H1 (cell line): Measurements from ENCODE around the gene IQCH. TPM values are rescaled to one million over a fixed set of nuclear protein-coding genes. Genes with fewer than 3 reads are reported as not detected.
A peak's percentile ranks its signal among the peaks of the same experiment; 100 is the strongest.

Experiments used
- CTCF ChIA-PET: fragments of 300-600 bp; sonication (Branson Sonifier 250); formaldehyde crosslinking; loops from one replicate; lab custom pipeline; 2021; ENCODE audit not compliant: partially characterized antibody; lab: Charles Lee
- POLR2A ChIA-PET: fragments of 300-600 bp; sonication (Branson Sonifier 250); formaldehyde crosslinking; loops from one replicate; lab custom pipeline; 2021; ENCODE audit warnings: inconsistent platforms; ENCODE audit not compliant: partially characterized antibody; lab: Charles Lee
- DNase-seq, 2 experiments: peaks; one replicate each; pipeline versions ENCODE4 v3.0.0 to v3.0.0-alpha.2; 2010 to 2022; ENCODE audit warnings: low spot score in 2 of 2, low read depth in 1 of 2, mixed read lengths in 1 of 2
- FAIRE-seq: peaks from 2 replicates; lab custom pipeline; 2011; peaks lifted over from hg19 to GRCh38; lab: Jason Lieb, UNC
- H2AFZ ChIP-seq: 2 replicates; pipeline ENCODE4 v1.8.1; 2012; ENCODE audit warnings: low read length, inconsistent platforms
- H2AK5ac ChIP-seq: 2 replicates; pipeline ENCODE4 v1.6.1; 2013; ENCODE audit warnings: low read depth, low read length
- H2BK120ac ChIP-seq: replicated peaks from 2 replicates; pipeline ENCODE3; 2013; ENCODE audit warnings: low read depth, low read length, inconsistent platforms
- H2BK12ac ChIP-seq: 2 replicates; pipeline ENCODE4 v1.6.1; 2013; ENCODE audit warnings: low read depth, low read length
- H2BK15ac ChIP-seq: 2 replicates; pipeline ENCODE4 v1.6.1; 2013; ENCODE audit warnings: low read length
- H2BK20ac ChIP-seq: 2 replicates; pipeline ENCODE4 v1.6.1; 2013; ENCODE audit warnings: low read length
- H2BK5ac ChIP-seq: 2 replicates; pipeline ENCODE4 v1.6.1; 2013; ENCODE audit warnings: low read depth, low read length
- H3K14ac ChIP-seq: 2 replicates; pipeline ENCODE4 v1.6.1; 2013; ENCODE audit warnings: inconsistent platforms; ENCODE audit not compliant: insufficient read length
- H3K18ac ChIP-seq: 2 replicates; pipeline ENCODE4 v1.6.1; 2013; ENCODE audit warnings: low read length; ENCODE audit errors: extremely low read depth
- H3K23ac ChIP-seq: 2 replicates; pipeline ENCODE4 v1.6.1; 2013; ENCODE audit warnings: inconsistent platforms; ENCODE audit not compliant: insufficient read length
- H3K23me2 ChIP-seq: 2 replicates; pipeline ENCODE4 v1.6.1; 2013; ENCODE audit warnings: low read depth, low read length
- H3K27ac ChIP-seq: 2 replicates; pipeline ENCODE4 v1.6.1; 2011; ENCODE audit warnings: low read depth, low read length, inconsistent platforms
- H3K27me3 ChIP-seq, 4 experiments: replicated peaks in 1 of 4; 1 replicate in 1 of 4; 2 replicates in 3 of 4; pipeline versions ENCODE4 v1.6.1 to v1.8.1; 2011 to 2013; ENCODE audit warnings: low read length in 3 of 4, mild to moderate bottlenecking in 3 of 4, inconsistent platforms in 2 of 4, mixed read lengths in 2 of 4, moderate library complexity in 1 of 4; ENCODE audit not compliant: control insufficient read depth in 3 of 4, insufficient read depth in 3 of 4; ENCODE audit errors: extremely low read depth in 1 of 4
- H3K36me3 ChIP-seq, 4 experiments: 2 replicates each; pipeline versions ENCODE4 v1.6.1 to v1.8.1; 2011 to 2013; ENCODE audit warnings: mild to moderate bottlenecking in 4 of 4, low read length in 3 of 4, moderate library complexity in 2 of 4, control low read depth in 1 of 4, inconsistent platforms in 1 of 4; ENCODE audit not compliant: insufficient read depth in 4 of 4, control insufficient read depth in 2 of 4
- H3K4ac ChIP-seq: replicated peaks from 2 replicates; pipeline ENCODE3; 2013; ENCODE audit warnings: low read length, low read depth, mixed read lengths, inconsistent platforms; ENCODE audit not compliant: insufficient read length
- H3K4me1 ChIP-seq, 4 experiments: replicated peaks in 1 of 4; 1 replicate in 1 of 4; 2 replicates in 3 of 4; pipeline versions ENCODE4 v1.6.1 to v1.8.1; 2011 to 2013; ENCODE audit warnings: low read length in 3 of 4, inconsistent platforms in 2 of 4, mixed read lengths in 1 of 4; ENCODE audit not compliant: insufficient read depth in 4 of 4, control insufficient read depth in 3 of 4
- H3K4me2 ChIP-seq, 2 experiments: 2 replicates each; pipeline versions ENCODE4 v1.6.1 to v1.8.1; 2011 to 2013; ENCODE audit warnings: low read depth in 2 of 2, low read length in 2 of 2, control low read depth in 1 of 2, inconsistent platforms in 1 of 2, mild to moderate bottlenecking in 1 of 2; ENCODE audit not compliant: insufficient read depth in 1 of 2
- H3K4me3 ChIP-seq, 4 experiments: fragments of 200-600, 300-600 bp in 1 of 4; sonication (generic), shearing (Covaris generic), sonication (Bioruptor Twin) in 1 of 4; 2 replicates each; pipeline versions ENCODE4 v1.5.1 to v1.8.1; 2011 to 2016; ENCODE audit warnings: low read length in 4 of 4, low read depth in 3 of 4, control low read depth in 2 of 4, inconsistent platforms in 2 of 4, mild to moderate bottlenecking in 2 of 4, mixed read lengths in 1 of 4, moderate library complexity in 1 of 4; ENCODE audit not compliant: insufficient read depth in 2 of 4; ENCODE audit errors: extremely low read depth in 1 of 4
- H3K56ac ChIP-seq: replicated peaks from 2 replicates; pipeline ENCODE3; 2013; ENCODE audit warnings: low read depth, mild to moderate bottlenecking, mixed read lengths, low read length, inconsistent platforms; ENCODE audit not compliant: insufficient read length
- H3K79me1 ChIP-seq: 2 replicates; pipeline ENCODE4 v1.6.1; 2013; ENCODE audit warnings: low read depth, low read length, control low read depth
- H3K79me2 ChIP-seq, 2 experiments: 2 replicates each; pipeline versions ENCODE4 v1.6.1 to v1.8.1; 2012 to 2013; ENCODE audit warnings: low read length in 2 of 2, mild to moderate bottlenecking in 2 of 2, inconsistent platforms in 1 of 2; ENCODE audit not compliant: insufficient read depth in 2 of 2, control insufficient read depth in 1 of 2
- H3K9ac ChIP-seq, 4 experiments: replicated peaks in 1 of 4; 1 replicate in 1 of 4; 2 replicates in 3 of 4; pipeline versions ENCODE4 v1.6.1 to v1.8.1; 2011 to 2013; ENCODE audit warnings: low read depth in 3 of 4, low read length in 3 of 4, control low read depth in 2 of 4, mild to moderate bottlenecking in 2 of 4, moderate library complexity in 2 of 4, inconsistent platforms in 1 of 4; ENCODE audit errors: extremely low read depth in 1 of 4
- H3K9me3 ChIP-seq, 2 experiments: 2 replicates each; pipeline versions ENCODE4 v1.6.1 to v1.8.1; 2012 to 2013; ENCODE audit warnings: mild to moderate bottlenecking in 2 of 2, moderate library complexity in 2 of 2, control low read depth in 1 of 2, inconsistent platforms in 1 of 2, low read depth in 1 of 2, low read length in 1 of 2, mixed read lengths in 1 of 2; ENCODE audit not compliant: insufficient read depth in 2 of 2
- H4K20me1 ChIP-seq, 2 experiments: replicated peaks in 1 of 2; 2 replicates each; pipeline versions ENCODE3 to v1.8.1; 2011 to 2013; ENCODE audit warnings: inconsistent platforms in 2 of 2, low read length in 2 of 2, mild to moderate bottlenecking in 1 of 2; ENCODE audit not compliant: insufficient read depth in 2 of 2, control insufficient read depth in 1 of 2
- H4K5ac ChIP-seq: 2 replicates; pipeline ENCODE4 v1.6.1; 2013; ENCODE audit warnings: low read length, low read depth, mixed read lengths, inconsistent platforms; ENCODE audit not compliant: insufficient read length
- H4K8ac ChIP-seq: 2 replicates; pipeline ENCODE4 v1.8.0; 2013; ENCODE audit warnings: mild to moderate bottlenecking, moderate library complexity, low read length, inconsistent platforms; ENCODE audit not compliant: insufficient read depth; ENCODE audit errors: extremely low read depth
- H4K91ac ChIP-seq: replicated peaks from 2 replicates; pipeline ENCODE3; 2013; ENCODE audit warnings: low read length, mixed read lengths, inconsistent platforms; ENCODE audit not compliant: insufficient read length
- ASH2L ChIP-seq: fragments of 200-600, 300-600 bp; sonication (generic); IDR thresholded peaks from one replicate; pipeline ENCODE4 v1.7.1; 2017; ENCODE audit warnings: low read length
- HDAC6 ChIP-seq: IDR thresholded peaks from one replicate; pipeline ENCODE4 v1.7.1; 2012; ENCODE audit warnings: low read depth, mild to moderate bottlenecking, inconsistent platforms, low read length, moderate library complexity
- POLR2AphosphoS5 ChIP-seq: IDR thresholded peaks from 2 replicates; pipeline ENCODE4 v1.6.1; 2011; ENCODE audit warnings: low read depth, low read length
- TAF1 ChIP-seq: IDR thresholded peaks from 2 replicates; pipeline ENCODE4 v1.6.1; 2011; ENCODE audit warnings: mild to moderate bottlenecking, low read depth, low read length
- TEAD4 ChIP-seq: IDR thresholded peaks from 2 replicates; pipeline ENCODE4 v1.6.1; 2012; ENCODE audit warnings: low read depth, low read length, inconsistent platforms, mixed read lengths
- WGBS, 2 experiments: shearing (Covaris generic) in 1 of 2; methylation state at CpG; one replicate each; pipeline versions ENCODE4 v1.1.6 to v1.1.7; 2013 to 2015; ENCODE audit warnings: low lambda C conversion rate in 2 of 2, mixed read lengths in 2 of 2, inconsistent platforms in 1 of 2, low coverage in 1 of 2, missing lambda C conversion rate in 1 of 2; ENCODE audit not compliant: insufficient replicate concordance in 2 of 2, insufficient coverage in 1 of 2, insufficient read length in 1 of 2; ENCODE audit errors: extremely low coverage in 1 of 2, missing lambda C conversion rate in 1 of 2; 5-methylcytosine and 5-hydroxymethylcytosine counted together
- polyA plus RNA-seq, 7 experiments: library from polyadenylated mRNA; depleted of rRNA in 3 of 7; stranded (reverse) in 5 of 7; unstranded in 2 of 7; fragments of >200 nt in 5 of 7; fragments of 200-250 nt in 2 of 7; gene quantifications; 1 replicate in 5 of 7; 2 replicates in 1 of 7; 4 replicates in 1 of 7; pipeline versions ENCODE4 v1.2.1 to v1.2.3, GENCODE V29; 2011 to 2013; ENCODE audit warnings: missing spikeins in 2 of 7, mixed read lengths in 2 of 7
- total RNA-seq: library from RNA; stranded (reverse); fragmentation: NEBNext Ultra II Directional; extraction: Animal tissue kit (Norgen Biotek cat#: 25700); gene quantifications from 2 replicates; pipeline ENCODE4 v1.2.1, GENCODE V29; 2021

IQCH gene
- total and polyA plus RNA-seq, 2 of the 8 experiments (the other 6 are each of a cell fraction or from before 2014, with no cell fraction given) = 0.60 to 1.9 TPM

DNA sequence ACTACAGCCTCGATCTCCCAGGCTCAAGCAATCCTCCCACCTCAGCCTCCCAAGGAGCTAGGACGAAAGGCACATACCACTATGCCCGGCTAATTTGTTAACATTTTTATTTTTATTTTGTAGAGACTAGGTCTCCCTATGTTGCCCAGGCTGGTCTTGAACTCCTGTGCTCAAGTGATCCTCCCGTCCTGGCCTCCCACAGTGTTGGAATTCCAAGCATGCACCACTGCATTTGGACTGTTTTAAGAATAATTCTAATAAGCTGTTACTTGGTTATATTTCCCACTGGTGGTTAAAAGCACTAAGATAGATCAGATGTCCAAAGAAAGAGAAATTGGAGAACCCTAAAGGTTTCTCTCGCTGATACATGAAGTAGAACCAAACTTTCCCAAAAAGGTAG, 3.3 kb upstream of the IQCH start:
- Histone ChIP-seq H4K8ac (no peak overlapping the region), H3K4me2 (no peak overlapping the region; a peak in 1 of 4 replicates)
- TF ChIP-seq ASH2L (no peak), TEAD4 (peak; percentile 78), POLR2AphosphoS5 (no peak), TAF1 (no peak), HDAC6 (no peak)
- TF ChIP-seq, all 59 proteins: peak for 1
- Histone ChIP-seq H4K20me1 (peaks cover 0 to 2% of the 10 kb centered on the region in 2 experiments), H3K4me3 (no peak overlapping the region), H3K9ac (no peak overlapping the region), H2AFZ (no peak overlapping the region), H2BK12ac (no peak overlapping the region), H2BK15ac (no peak overlapping the region), H3K27me3 (no peaks in the 10 kb centered on the region), H3K14ac (no peak overlapping the region), H4K5ac (no peak overlapping the region), H3K4me1 (no peaks in the 10 kb centered on the region), H4K91ac (no peak overlapping the region), H3K4ac (no peak overlapping the region), H3K27ac (no peak overlapping the region), H3K79me2 (peaks cover 2 to 70% of the 10 kb centered on the region in 2 experiments; a peak in 3 of 4 replicates), H3K36me3 (no peaks in the 10 kb centered on the region), H3K79me1 (no peaks in the 10 kb centered on the region; the same call in 1 of the 2 replicates), H3K9me3 (no peaks in the 10 kb centered on the region), H2BK20ac (no peak overlapping the region), H3K23ac (no peak overlapping the region), H3K23me2 (0 out of 2 replicates have a peak, but pooled peaks cover 3% of the 10 kb centered on the region), H2BK5ac (no peak overlapping the region), H2AK5ac (no peak overlapping the region), H2BK120ac (no peak overlapping the region), H3K56ac (no peak overlapping the region), H3K18ac (no peak overlapping the region)
- no peak for DNase-seq
- ChIA-PET CTCF (interaction anchor here (0.9 to 1.2 kb wide), 2 partner anchors 13 to 305 kb away, joined by 3 to 4 read pairs; no protein-coding TSS in a partner anchor), POLR2A (interaction anchor here (2.3 kb wide), 1 partner anchor 30 kb away, joined by 6 read pairs; no protein-coding TSS in a partner anchor)
- no peak for FAIRE-seq
- WGBS, 2 experiments = 90% methylated on average over 5 of the region's 5 CpGs; no CpG with 5 or more reads in 1 of the 2 experiments
